OCI-LY1 (cell line): ENCODE results near the gene P2RY8.

Experiments
- CTCF ChIP-seq: fragments of 200-600 bp; sonication (generic), shearing (Covaris generic); IDR thresholded peaks from 2 replicates; pipeline ENCODE4 v1.5.1; 2017; ENCODE audit warnings: mild to moderate bottlenecking, antibody characterized with exemption, low read length, moderate library complexity, mixed read lengths
- EZH2 ChIP-seq: fragments of 200-600 bp; sonication (generic), shearing (Covaris generic); IDR thresholded peaks from 2 replicates; pipeline ENCODE4 v1.8.0; 2017; ENCODE audit warnings: borderline replicate concordance, mixed run types, mild to moderate bottlenecking, antibody characterized with exemption, low read length, moderate library complexity, mixed read lengths

- TF ChIP-seq CTCF (no peak), EZH2 (no peak)
Measured at GRCh38 chrX:1477229-1477628, 59.8 kb downstream of the P2RY8 start.
